Stimulated activated CD4-positive, alpha-beta T cell treated with anti-CD3 and anti-CD28 coated beads, Interleukin-1b, Interleukin-23, amount 100 ng/mL, for 1 hour (primary cell): ENCODE measurements around the gene RAI1.
"Not testable (repeated sequence)": the region's sequence is repeated elsewhere in the genome, so short reads cannot be mapped to it uniquely, and the experiment has no call there.

Source experiments
- DNase-seq, 2 donors: peaks; one replicate each; pipeline ENCODE4 v3.0.0-alpha.2; 2020; ENCODE audit warnings: low read depth in 2 of 2

RAI1 gene

GRCh38 chr17:17800504-17801021 lies 119.3 kb downstream of the RAI1 start:
- DNase-seq, result no peak

GRCh38 chr17:17801800-17802481 lies 120.7 kb downstream of the RAI1 start:
- DNase-seq, result no peak

- no peak for DNase-seq
Measured at GRCh38 chr17:17804007-17804406, 122.7 kb downstream of the RAI1 start.

GRCh38 chr17:17805575-17805974 lies 124.3 kb downstream of the RAI1 start:
- no peak for DNase-seq

- no peak for DNase-seq
Measured at GRCh38 chr17:17806035-17806434, 124.8 kb downstream of the RAI1 start.

- DNase-seq, result no peak
Measured at GRCh38 chr17:17806611-17807274, 125.5 kb downstream of the RAI1 start.

GRCh38 chr17:17807440-17807839 lies 126.2 kb downstream of the RAI1 start:
- no peak for DNase-seq

- not testable (repeated sequence) for DNase-seq
Measured at GRCh38 chr17:17808200-17808599, 126.9 kb downstream of the RAI1 start.

- no peak for DNase-seq
Measured at GRCh38 chr17:17808706-17809432, 127.6 kb downstream of the RAI1 start.

GRCh38 chr17:17809531-17810083 lies 128.3 kb downstream of the RAI1 start:
- DNase-seq, result no peak

- no peak for DNase-seq
Measured at GRCh38 chr17:17810084-17810894, 129.0 kb downstream of the RAI1 start.

- no peak for DNase-seq
Measured at GRCh38 chr17:17810895-17811248, 129.6 kb downstream of the RAI1 start.

- DNase-seq, result no peak
Measured at GRCh38 chr17:17811381-17812210, 130.3 kb downstream of the RAI1 start.

GRCh38 chr17:17812211-17813054 lies 131.2 kb downstream of the RAI1 start:
- peak; percentile 32 to 59 for DNase-seq

- no peak for DNase-seq
Measured at GRCh38 chr17:17813055-17813724, 131.9 kb downstream of the RAI1 start.

- DNase-seq, result no peak
Measured at GRCh38 chr17:17813725-17814095, 132.5 kb downstream of the RAI1 start.

GRCh38 chr17:17814162-17815061 lies 133.2 kb downstream of the RAI1 start:
- DNase-seq, result no peak

- no peak for DNase-seq
Measured at GRCh38 chr17:17815062-17815406, 133.8 kb downstream of the RAI1 start.
